Measurements from ENCODE around the gene NFKBIL1.

Gene NFKBIL1

DNA sequence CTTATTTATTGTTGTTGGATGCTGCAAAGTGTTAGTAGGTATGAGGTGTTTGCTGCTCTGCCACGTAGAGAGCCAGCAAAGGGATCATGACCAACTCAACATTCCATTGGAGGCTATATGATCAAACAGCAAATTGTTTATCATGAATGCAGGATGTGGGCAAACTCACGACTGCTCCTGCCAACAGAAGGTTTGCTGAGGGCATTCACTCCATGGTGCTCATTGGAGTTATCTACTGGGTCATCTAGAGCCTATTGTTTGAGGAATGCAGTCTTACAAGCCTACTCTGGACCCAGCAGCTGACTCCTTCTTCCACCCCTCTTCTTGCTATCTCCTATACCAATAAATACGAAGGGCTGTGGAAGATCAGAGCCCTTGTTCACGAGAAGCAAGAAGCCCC, 37.4 kb upstream of the NFKBIL1 start:
- H3K9ac ChIP-seq (ENCODE audit: low read length): no peak overlapping the region
- H3K4me1 ChIP-seq (ENCODE audit: low read length): no peaks in the 10 kb centered on the region
- H3K27me3 ChIP-seq (ENCODE audit: low read depth, low read length): no peaks in the 10 kb centered on the region
- H2AFZ ChIP-seq (ENCODE audit: low read depth, low read length): no peak overlapping the region
- H3K36me3 ChIP-seq (replicated peaks; ENCODE audit: low read depth, low read length): peaks cover 3% of the 10 kb centered on the region
- TF ChIP-seq EZH2phosphoT487 (IDR thresholded peaks at IDR 0.05; ENCODE audit: low read depth): no peak
- TF ChIP-seq, protein P1, sequence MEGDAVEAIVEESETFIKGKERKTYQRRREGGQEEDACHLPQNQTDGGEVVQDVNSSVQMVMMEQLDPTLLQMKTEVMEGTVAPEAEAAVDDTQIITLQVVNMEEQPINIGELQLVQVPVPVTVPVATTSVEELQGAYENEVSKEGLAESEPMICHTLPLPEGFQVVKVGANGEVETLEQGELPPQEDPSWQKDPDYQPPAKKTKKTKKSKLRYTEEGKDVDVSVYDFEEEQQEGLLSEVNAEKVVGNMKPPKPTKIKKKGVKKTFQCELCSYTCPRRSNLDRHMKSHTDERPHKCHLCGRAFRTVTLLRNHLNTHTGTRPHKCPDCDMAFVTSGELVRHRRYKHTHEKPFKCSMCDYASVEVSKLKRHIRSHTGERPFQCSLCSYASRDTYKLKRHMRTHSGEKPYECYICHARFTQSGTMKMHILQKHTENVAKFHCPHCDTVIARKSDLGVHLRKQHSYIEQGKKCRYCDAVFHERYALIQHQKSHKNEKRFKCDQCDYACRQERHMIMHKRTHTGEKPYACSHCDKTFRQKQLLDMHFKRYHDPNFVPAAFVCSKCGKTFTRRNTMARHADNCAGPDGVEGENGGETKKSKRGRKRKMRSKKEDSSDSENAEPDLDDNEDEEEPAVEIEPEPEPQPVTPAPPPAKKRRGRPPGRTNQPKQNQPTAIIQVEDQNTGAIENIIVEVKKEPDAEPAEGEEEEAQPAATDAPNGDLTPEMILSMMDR (IDR thresholded peaks at IDR 0.05; ENCODE audit: low read depth, low read length): no peak
- H4K20me1 ChIP-seq (ENCODE audit: insufficient read depth, low read length): no peaks in the 10 kb centered on the region
- no peak overlapping the region for H3K4me3 ChIP-seq (ENCODE audit: low read length)
- no peaks in the 10 kb centered on the region for H3K79me2 ChIP-seq (ENCODE audit: low read length)
- H3K4me2 ChIP-seq (ENCODE audit: low read length): no peak overlapping the region
- no peak overlapping the region for H3K27ac ChIP-seq (ENCODE audit: low read length)
- no peaks in the 10 kb centered on the region for H3K9me3 ChIP-seq (ENCODE audit: insufficient read depth, low read length)

DNA sequence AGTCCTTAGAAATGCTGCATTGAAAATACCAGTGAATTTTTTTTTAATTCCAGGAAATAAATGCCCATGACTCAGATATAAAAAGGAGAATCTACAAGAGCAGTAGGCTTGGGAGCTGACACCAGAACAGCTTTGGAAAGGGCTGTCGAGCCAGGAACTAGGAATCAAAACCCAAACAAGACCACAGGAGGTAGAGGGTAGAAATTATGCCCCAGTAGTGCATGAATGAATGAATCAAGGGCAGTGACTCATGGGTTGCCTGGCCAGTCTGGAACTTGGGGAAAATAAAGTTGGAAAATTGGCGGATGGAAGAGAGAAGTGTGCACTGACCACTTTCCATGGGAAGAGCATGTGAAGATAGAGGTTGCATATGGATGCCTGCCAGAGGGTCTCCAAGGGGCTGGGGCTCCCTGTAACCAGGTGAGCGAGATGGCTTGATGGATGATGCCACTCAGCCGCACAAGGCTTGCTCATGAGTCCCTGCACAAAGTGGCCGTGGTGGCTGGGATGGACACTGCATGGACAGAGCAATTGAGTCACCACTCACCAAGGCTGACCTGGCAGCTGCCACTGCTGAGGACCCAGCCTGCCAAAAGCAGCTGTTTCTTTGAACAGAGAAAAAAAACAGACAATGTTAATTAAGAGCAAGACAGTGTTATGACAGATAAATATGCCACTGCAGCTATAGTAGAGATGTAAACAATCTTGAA, 33.8 kb upstream of the NFKBIL1 start:
- no peaks in the 10 kb centered on the region for H3K9me3 ChIP-seq (ENCODE audit: insufficient read depth, low read length)
- TF ChIP-seq, protein P1 (IDR thresholded peaks at IDR 0.05; ENCODE audit: low read depth, low read length): no peak
- no peak for TF ChIP-seq EZH2phosphoT487 (IDR thresholded peaks at IDR 0.05; ENCODE audit: low read depth)
- no peaks in the 10 kb centered on the region for H3K4me1 ChIP-seq (ENCODE audit: low read length)
- no peaks in the 10 kb centered on the region for H3K27me3 ChIP-seq (ENCODE audit: low read depth, low read length)
- peaks cover 3% of the 10 kb centered on the region for H3K36me3 ChIP-seq (replicated peaks; ENCODE audit: low read depth, low read length)
- no peak overlapping the region for H3K4me3 ChIP-seq (ENCODE audit: low read length)
- H3K27ac ChIP-seq (ENCODE audit: low read length): no peak overlapping the region
- H3K9ac ChIP-seq (ENCODE audit: low read length): no peak overlapping the region
- H4K20me1 ChIP-seq (ENCODE audit: insufficient read depth, low read length): no peaks in the 10 kb centered on the region
- H3K4me2 ChIP-seq (ENCODE audit: low read length): no peak overlapping the region
- no peak overlapping the region for H2AFZ ChIP-seq (ENCODE audit: low read depth, low read length)
- H3K79me2 ChIP-seq (ENCODE audit: low read length): no peaks in the 10 kb centered on the region

DNA sequence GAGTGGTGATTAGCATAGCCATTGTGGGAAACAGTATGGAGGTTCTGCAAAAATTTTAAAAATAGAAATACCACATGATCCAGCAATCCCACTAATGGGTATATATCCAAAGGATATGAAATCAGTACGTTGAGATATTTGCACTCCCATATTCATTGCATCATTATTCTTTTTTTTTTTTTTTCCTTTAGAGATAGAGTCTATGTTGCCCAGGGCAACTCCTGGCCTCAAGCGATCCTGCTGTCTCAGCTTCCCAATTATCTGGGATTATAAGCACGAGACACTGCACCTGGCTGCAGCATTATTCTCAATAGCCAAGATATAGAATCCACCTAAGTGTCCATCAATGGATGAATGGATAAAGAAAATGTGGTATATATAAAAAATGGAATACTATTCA, 25.6 kb upstream of the NFKBIL1 start:
- Histone ChIP-seq H3K27ac (ENCODE audit: low read length) (no peak overlapping the region), H2AFZ (ENCODE audit: low read depth, low read length) (no peak overlapping the region), H4K20me1 (ENCODE audit: insufficient read depth, low read length) (no peaks in the 10 kb centered on the region), H3K4me1 (ENCODE audit: low read length) (no peaks in the 10 kb centered on the region), H3K4me3 (ENCODE audit: low read length) (no peak overlapping the region), H3K9ac (ENCODE audit: low read length) (no peak overlapping the region), H3K27me3 (ENCODE audit: low read depth, low read length) (no peaks in the 10 kb centered on the region), H3K4me2 (ENCODE audit: low read length) (no peak overlapping the region), H3K79me2 (ENCODE audit: low read length) (no peaks in the 10 kb centered on the region), H3K36me3 (replicated peaks; ENCODE audit: low read depth, low read length) (no peaks in the 10 kb centered on the region), H3K9me3 (ENCODE audit: insufficient read depth, low read length) (no peaks in the 10 kb centered on the region)
- no peak for TF ChIP-seq EZH2phosphoT487 (IDR thresholded peaks at IDR 0.05; ENCODE audit: low read depth)
- TF ChIP-seq, protein P1 (IDR thresholded peaks at IDR 0.05; ENCODE audit: low read depth, low read length): no peak

DNA sequence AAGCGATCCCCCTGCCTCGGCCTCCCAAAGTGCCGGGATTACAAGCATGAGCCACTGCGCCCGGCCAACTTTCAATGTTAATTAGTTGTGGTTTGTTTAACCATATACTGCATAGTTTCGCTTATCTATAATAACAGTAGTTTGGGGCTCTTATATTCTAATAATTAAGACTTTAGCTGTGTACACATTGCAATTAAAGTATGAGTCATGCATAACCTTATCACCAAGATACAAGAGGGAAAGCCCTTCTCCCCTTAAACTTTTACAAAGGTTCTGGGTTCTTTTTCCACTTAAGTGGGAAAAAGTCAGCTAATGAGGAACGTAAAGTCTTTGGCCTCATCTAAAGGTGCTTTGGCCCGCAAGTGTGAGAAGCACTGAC, 21.9 kb upstream of the NFKBIL1 start:
- Histone ChIP-seq H3K79me2 (ENCODE audit: low read length) (no peaks in the 10 kb centered on the region), H2AFZ (ENCODE audit: low read depth, low read length) (no peak overlapping the region), H3K9ac (ENCODE audit: low read length) (no peak overlapping the region), H3K27me3 (ENCODE audit: low read depth, low read length) (no peaks in the 10 kb centered on the region), H4K20me1 (ENCODE audit: insufficient read depth, low read length) (peaks cover 8% of the 10 kb centered on the region), H3K4me1 (ENCODE audit: low read length) (no peaks in the 10 kb centered on the region), H3K36me3 (replicated peaks; ENCODE audit: low read depth, low read length) (no peaks in the 10 kb centered on the region), H3K4me2 (ENCODE audit: low read length) (no peak overlapping the region), H3K9me3 (ENCODE audit: insufficient read depth, low read length) (no peaks in the 10 kb centered on the region), H3K4me3 (ENCODE audit: low read length) (no peak overlapping the region), H3K27ac (ENCODE audit: low read length) (no peak overlapping the region)
- TF ChIP-seq EZH2phosphoT487 (IDR thresholded peaks at IDR 0.05; ENCODE audit: low read depth): no peak
- TF ChIP-seq, protein P1 (IDR thresholded peaks at IDR 0.05; ENCODE audit: low read depth, low read length): no peak

Data from OCI-LY3 (cell line).